Measurements from ENCODE around the gene KDM8.

KDM8 gene

GRCh38 chr16:27217256-27217655, 13.9 kb downstream of the KDM8 start:
- no peak for DNase-seq

DNA sequence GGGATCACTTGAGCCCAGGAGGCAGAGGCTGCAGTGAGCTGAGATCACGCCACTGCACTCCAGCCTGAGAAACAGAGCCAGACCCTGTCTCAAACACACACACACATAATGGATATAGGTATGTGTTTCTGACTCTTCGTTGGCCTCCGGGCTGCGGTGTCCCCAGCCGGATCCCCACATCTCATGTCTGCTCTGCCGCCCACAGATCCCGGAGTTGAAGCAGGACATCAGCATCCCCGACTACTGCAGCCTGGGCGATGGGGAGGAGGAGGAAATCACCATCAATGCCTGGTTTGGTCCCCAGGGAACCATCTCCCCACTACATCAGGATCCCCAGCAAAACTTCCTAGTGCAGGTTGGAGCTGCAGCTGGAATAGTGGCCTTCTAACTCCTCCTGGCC, 15.4 kb downstream of the KDM8 start:
- no peak for DNase-seq

DNA sequence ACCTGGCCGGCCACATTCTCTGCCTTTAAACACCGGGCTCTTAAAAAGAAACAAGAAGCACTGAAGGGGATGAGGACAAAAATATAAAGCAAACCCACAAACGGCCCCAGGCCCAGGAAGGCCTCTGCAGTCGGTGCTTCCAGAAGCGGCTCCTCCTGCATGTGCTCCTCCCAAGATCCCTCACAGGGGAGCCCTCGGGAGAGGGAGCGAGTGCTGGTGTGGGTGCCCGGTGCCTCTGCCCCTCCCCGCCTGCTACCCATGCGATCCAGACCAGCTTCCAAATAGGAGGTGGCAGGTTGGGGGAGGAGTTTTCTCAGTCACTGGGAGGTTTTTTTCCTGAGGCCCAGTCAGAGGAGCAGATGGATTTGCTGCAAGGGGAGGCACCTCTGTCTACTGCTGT, 15.8 kb downstream of the KDM8 start:
- DNase-seq: no peak

- DNase-seq: no peak
Measured at GRCh38 chr16:27220120-27220519, 16.8 kb downstream of the KDM8 start.

- no peak for DNase-seq
Measured at GRCh38 chr16:27220527-27220926, 17.2 kb downstream of the KDM8 start.

DNA sequence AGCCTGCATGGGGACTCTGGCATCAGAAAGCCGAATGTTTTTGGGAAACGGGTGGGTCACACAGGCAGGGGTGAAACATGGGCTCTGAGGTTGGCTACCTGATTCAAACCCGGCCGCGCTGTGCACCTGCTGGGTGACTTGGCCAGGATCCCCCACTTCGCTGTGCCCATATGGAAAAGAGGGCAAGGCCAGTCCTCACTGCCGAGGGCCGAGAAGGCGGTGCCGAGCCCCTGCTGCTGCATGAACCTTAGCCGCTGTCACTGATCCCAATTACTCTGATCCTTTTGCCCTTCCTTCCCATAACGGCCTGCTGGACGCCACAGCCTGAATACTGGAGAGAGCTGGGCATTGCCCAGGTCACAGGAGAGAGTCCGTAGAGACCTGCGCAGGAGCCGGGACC, 17.7 kb downstream of the KDM8 start:
- no peak for DNase-seq

- DNase-seq: no peak
Measured at GRCh38 chr16:27221576-27222248, 18.4 kb downstream of the KDM8 start.

GRCh38 chr16:27222249-27223225, 19.2 kb downstream of the KDM8 start:
- DNase-seq: no peak

- no peak for DNase-seq
Measured at GRCh38 chr16:27223226-27223610, 19.9 kb downstream of the KDM8 start.

DNA sequence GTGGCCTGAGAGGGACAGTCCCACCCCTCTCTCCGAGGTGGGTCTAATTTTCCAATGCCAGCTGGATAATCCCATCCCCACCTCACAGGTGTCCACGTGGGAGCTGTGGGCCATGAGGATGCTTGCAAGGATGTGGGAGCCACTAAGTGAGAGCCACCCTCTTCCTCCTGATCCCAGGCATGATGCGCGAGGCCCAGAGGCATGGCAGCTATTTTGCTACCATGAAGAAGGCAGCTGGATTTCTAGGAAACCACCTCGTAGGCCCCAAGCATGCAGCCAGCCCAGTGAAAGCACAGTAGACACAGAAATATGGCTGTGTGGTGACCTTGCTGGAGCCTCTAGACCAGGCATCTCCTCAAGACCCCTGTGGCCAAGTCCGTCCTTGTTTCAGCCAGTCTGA, 20.4 kb downstream of the KDM8 start:
- DNase-seq: no peak

GRCh38 chr16:27224271-27224737, 21.0 kb downstream of the KDM8 start:
- DNase-seq: no peak

- no peak for DNase-seq
Measured at GRCh38 chr16:27224741-27225300, 21.5 kb downstream of the KDM8 start.

GRCh38 chr16:27225536-27226360, 22.4 kb downstream of the KDM8 start:
- DNase-seq: no peak

DNA sequence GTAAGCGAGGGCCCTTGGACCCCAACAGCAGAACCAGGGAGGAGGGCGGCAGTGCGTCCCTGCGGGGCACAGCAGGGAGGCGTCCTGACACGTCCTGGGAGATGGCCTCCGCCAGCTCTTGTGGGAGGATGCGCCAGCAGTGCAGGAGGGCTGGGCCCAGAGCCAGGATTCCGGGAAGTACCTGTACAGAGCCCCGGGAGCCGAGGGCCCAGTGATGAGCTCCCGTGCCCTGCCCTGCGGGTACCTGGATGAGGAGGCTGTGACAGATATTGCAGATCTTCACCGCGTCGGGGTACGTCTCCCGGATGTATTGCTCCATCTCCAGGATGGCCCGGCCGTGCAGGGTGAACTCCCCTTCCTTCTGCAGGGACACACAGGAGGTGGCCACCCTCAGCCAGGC, 23.1 kb downstream of the KDM8 start:
- no peak for DNase-seq

- DNase-seq: no peak
Measured at GRCh38 chr16:27226976-27227705, 23.8 kb downstream of the KDM8 start.

- no peak for DNase-seq
Measured at GRCh38 chr16:27228045-27228444, 24.7 kb downstream of the KDM8 start.

DNA sequence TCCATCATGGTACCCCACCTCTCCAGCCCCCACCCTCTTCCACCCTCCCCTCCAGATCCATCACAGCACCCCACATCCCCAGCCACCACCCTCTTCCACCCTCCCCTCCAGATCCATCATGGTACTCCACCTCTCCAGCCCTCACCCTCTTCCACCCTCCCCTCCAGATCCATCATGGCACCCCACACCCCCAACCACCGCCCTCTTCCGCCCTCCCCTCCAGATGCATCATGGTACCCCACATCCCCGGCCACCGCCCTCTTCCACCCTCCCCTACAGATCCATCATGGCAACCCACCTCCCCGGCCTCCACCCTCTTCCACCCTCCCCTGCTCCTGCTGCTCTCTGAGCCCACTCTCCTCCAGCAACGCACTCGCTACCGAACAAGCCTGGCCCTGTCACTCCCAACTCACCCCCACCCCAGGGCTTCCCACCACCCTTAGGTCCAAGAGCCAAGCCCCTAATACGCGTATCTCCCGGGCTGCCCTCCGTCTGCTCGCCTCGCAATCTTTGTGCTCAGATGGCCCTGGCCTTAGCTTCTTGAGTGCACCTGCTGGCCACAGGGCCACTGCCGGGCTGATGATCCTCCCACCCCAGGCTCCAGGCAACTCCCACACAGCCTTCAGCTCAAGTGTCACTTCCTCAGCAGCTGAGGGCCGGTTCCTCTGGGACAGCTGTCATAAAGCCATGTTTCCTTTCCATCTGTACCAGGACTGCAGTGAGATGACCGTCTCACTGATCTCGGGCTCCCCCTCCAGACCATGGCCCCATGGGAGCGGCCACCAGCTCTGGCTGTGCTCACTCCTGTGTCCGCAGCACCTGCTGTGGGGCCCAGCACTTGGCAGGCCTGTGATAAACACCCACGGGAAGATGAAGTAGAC, 25.5 kb downstream of the KDM8 start:
- no peak for DNase-seq

DNA sequence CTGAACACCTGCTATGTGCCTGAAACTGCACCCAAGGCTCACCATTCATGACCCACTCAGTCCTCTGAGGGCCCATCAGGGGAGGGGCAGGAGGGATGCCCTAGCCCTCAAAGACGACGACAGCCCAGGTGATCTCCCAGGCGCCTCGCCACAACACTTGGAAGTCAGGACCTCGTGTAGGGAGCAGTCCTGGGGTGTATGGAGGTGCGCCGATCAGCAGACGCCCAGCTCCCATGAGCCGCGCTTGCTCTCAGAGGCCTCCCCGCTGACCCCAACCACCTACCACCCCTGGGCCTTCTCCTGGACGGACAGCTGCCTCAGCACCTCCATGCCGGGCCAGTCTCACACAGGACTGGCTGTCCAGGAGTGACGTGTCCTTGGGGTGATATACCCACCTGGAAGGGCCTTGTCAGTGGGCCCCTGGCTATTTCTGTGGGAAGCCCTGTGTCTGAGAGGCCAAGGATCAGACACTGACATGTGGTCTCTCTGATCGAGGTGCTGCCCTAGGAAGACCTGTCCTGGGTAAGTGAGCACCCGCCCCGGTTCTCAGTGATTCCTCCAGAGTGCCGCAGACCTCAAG, 26.7 kb downstream of the KDM8 start:
- DNase-seq: no peak

GRCh38 chr16:27230562-27231001, 27.3 kb downstream of the KDM8 start:
- DNase-seq: peak; percentile 78

GRCh38 chr16:27231692-27232060, 28.4 kb downstream of the KDM8 start:
- DNase-seq: no peak
